Fibroblast of villous mesenchyme (primary cell): ENCODE results near the gene MKI67. TPM values are rescaled to one million over a fixed set of nuclear protein-coding genes. Genes with fewer than 3 reads are reported as not detected.

Experiments used
- DNase-seq: peaks from one replicate; pipeline ENCODE4 v3.0.0-alpha.2; 2010; ENCODE audit warnings: low read depth
- H3K4me3 ChIP-seq: 2 replicates; pipeline ENCODE4 v1.5.1; 2011; ENCODE audit warnings: low read depth, mild to moderate bottlenecking, low read length
- CTCF ChIP-seq: IDR thresholded peaks from 2 replicates; pipeline ENCODE4 v1.5.1; 2012; ENCODE audit warnings: low read depth, mild to moderate bottlenecking, low read length; ENCODE audit not compliant: insufficient read depth
- total RNA-seq: library from RNA; depleted of rRNA; stranded (reverse); fragments of >200 nt; gene quantifications from 2 replicates; pipeline ENCODE4 v1.2.3, GENCODE V29; 2012

MKI67 gene
- total RNA-seq, 1 donor = 21.2 TPM

GRCh38 chr10:128080641-128081040 is 45.6 kb downstream of the MKI67 start:
- TF ChIP-seq CTCF = no peak
- no peak for DNase-seq
- no peak overlapping the region for H3K4me3 ChIP-seq

- no peak for DNase-seq
- TF ChIP-seq CTCF = no peak
- no peak overlapping the region for H3K4me3 ChIP-seq
These were observed 46.0 kb downstream of the MKI67 start for GRCh38 chr10:128080231-128080630.

GRCh38 chr10:128078136-128078969 is 47.9 kb downstream of the MKI67 start:
- DNase-seq = peak; percentile 50
- peak; percentile 85 for TF ChIP-seq CTCF
- no peak overlapping the region for H3K4me3 ChIP-seq

GRCh38 chr10:128077155-128077875 is 48.9 kb downstream of the MKI67 start:
- no peak overlapping the region for H3K4me3 ChIP-seq
- DNase-seq = no peak
- TF ChIP-seq CTCF = no peak

- no peak for TF ChIP-seq CTCF
- no peak overlapping the region for H3K4me3 ChIP-seq
- DNase-seq = no peak
These were observed 51.6 kb downstream of the MKI67 start for GRCh38 chr10:128074589-128074988.

- TF ChIP-seq CTCF = no peak
These were observed 52.3 kb downstream of the MKI67 start for GRCh38 chr10:128073890-128074289.

More at GRCh38 chr10:128073890-128074289, 52.3 kb downstream of the MKI67 start:
- H3K4me3 ChIP-seq = no peak overlapping the region
- DNase-seq = no peak
